Transverse colon (tissue), 3 donors: Measurements from ENCODE around the gene CPXM2.

ENCODE experiments used
- POLR2A ChIP-seq: fragments of 450-650 bp; IDR thresholded peaks from one replicate; pipeline ENCODE4 v1.6.1; 2016; ENCODE audit warnings: antibody characterized with exemption, mild to moderate bottlenecking, moderate library complexity
- TF ChIP-seq, protein P1 (sequence below), 5 experiments: fragments of 200-600 bp in 3 of 5; fragments of 450-650 bp in 2 of 5; sonication (generic) in 3 of 5; IDR thresholded peaks; 1 replicate in 2 of 5; 2 replicates in 3 of 5; pipeline ENCODE4 v1.5.1; 2016 to 2017; ENCODE audit warnings: antibody characterized with exemption in 5 of 5, inconsistent platforms in 3 of 5, mild to moderate bottlenecking in 2 of 5, moderate library complexity in 1 of 5

DNA sequence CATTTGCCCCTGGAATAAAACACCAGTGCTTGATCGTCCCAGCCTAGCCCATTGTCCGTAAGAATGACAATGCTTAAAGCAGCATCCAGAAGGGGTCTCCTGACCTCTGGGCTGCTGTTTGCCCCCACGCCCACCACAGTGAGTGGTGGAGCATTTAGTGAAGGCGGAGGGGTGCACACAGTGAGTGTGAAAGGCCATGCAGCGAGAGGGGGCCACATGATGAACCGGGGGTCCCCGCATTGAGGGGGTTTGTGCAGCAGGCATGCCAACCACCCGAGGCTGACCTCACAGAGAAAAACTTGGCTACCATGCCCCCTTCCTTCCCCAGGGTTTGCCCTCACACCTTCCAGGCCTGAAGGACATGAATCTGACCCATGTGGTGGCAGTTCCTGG, 28.4 kb downstream of the CPXM2 start:
- TF ChIP-seq, protein P1, sequence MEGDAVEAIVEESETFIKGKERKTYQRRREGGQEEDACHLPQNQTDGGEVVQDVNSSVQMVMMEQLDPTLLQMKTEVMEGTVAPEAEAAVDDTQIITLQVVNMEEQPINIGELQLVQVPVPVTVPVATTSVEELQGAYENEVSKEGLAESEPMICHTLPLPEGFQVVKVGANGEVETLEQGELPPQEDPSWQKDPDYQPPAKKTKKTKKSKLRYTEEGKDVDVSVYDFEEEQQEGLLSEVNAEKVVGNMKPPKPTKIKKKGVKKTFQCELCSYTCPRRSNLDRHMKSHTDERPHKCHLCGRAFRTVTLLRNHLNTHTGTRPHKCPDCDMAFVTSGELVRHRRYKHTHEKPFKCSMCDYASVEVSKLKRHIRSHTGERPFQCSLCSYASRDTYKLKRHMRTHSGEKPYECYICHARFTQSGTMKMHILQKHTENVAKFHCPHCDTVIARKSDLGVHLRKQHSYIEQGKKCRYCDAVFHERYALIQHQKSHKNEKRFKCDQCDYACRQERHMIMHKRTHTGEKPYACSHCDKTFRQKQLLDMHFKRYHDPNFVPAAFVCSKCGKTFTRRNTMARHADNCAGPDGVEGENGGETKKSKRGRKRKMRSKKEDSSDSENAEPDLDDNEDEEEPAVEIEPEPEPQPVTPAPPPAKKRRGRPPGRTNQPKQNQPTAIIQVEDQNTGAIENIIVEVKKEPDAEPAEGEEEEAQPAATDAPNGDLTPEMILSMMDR (IDR thresholded peaks at IDR 0.05), result no peak
- no peak for TF ChIP-seq POLR2A
